HK-2 (cell line): ENCODE measurements around the gene KCNJ10.

Source experiments
- DNase-seq: peaks from one replicate; pipeline ENCODE4 v3.0.0-alpha.2; 2018; ENCODE audit not compliant: unreplicated experiment

The KCNJ10 gene

GRCh38 chr1:160084771-160085321, 14.9 kb upstream of the KCNJ10 start:
- DNase-seq: no peak

GRCh38 chr1:160083968-160084770, 14.2 kb upstream of the KCNJ10 start:
- DNase-seq: no peak

- no peak for DNase-seq
Observed at GRCh38 chr1:160082926-160083325, 13.0 kb upstream of the KCNJ10 start.

GRCh38 chr1:160082487-160082886, 12.5 kb upstream of the KCNJ10 start:
- no peak for DNase-seq

- no peak for DNase-seq
Observed at GRCh38 chr1:160081261-160081936, 11.4 kb upstream of the KCNJ10 start, which contains the start of gene KCNJ9. Gene KCNJ9 (plus strand): TSS chr1:160081538. CDS start chr1:160084031, 2,493 bp downstream.

GRCh38 chr1:160080381-160081100, 10.6 kb upstream of the KCNJ10 start:
- DNase-seq: no peak

- no peak for DNase-seq
Observed at GRCh38 chr1:160079448-160079847, 9.5 kb upstream of the KCNJ10 start.

GRCh38 chr1:160078512-160079195, 8.7 kb upstream of the KCNJ10 start:
- DNase-seq: peak; percentile 58

GRCh38 chr1:160077486-160077885, 7.5 kb upstream of the KCNJ10 start:
- DNase-seq: no peak

GRCh38 chr1:160076295-160076694, 6.3 kb upstream of the KCNJ10 start:
- no peak for DNase-seq

GRCh38 chr1:160075836-160076235, 5.9 kb upstream of the KCNJ10 start:
- no peak for DNase-seq

- DNase-seq: no peak
Observed at GRCh38 chr1:160074865-160075264, 4.9 kb upstream of the KCNJ10 start.

GRCh38 chr1:160071289-160071688, 1.3 kb upstream of the KCNJ10 start:
- DNase-seq: no peak

- peak; percentile 9 for DNase-seq
Observed at GRCh38 chr1:160070243-160071163, 543 bp upstream of the KCNJ10 start.

GRCh38 chr1:160068225-160068624, 1.7 kb downstream of the KCNJ10 start:
- no peak for DNase-seq

GRCh38 chr1:160066829-160067745, 2.9 kb downstream of the KCNJ10 start:
- DNase-seq: no peak

- no peak for DNase-seq
Observed at GRCh38 chr1:160064746-160065145, 5.2 kb downstream of the KCNJ10 start.

GRCh38 chr1:160064164-160064563, 5.8 kb downstream of the KCNJ10 start:
- no peak for DNase-seq

- DNase-seq: no peak
Observed at GRCh38 chr1:160063176-160063575, 6.8 kb downstream of the KCNJ10 start.

- DNase-seq: no peak
Observed at GRCh38 chr1:160062230-160062532, 7.8 kb downstream of the KCNJ10 start.
